Left ventricle myocardium inferior (tissue), 1 donor: ENCODE measurements around the gene AFAP1. TPM values are rescaled to one million over a fixed set of nuclear protein-coding genes. Genes with fewer than 3 reads are reported as not detected.

ENCODE experiments used
- DNase-seq: peaks from one replicate; pipeline ENCODE4 v3.0.0-alpha.2; 2020
- H3K27ac ChIP-seq: fragments of 200-600 bp; replicated peaks from 2 replicates; pipeline ENCODE4 v1.8.0; 2021
- H3K27me3 ChIP-seq: fragments of 200-600 bp; 2 replicates; pipeline ENCODE4 v1.8.0; 2021; ENCODE audit warnings: low read depth
- H3K36me3 ChIP-seq: fragments of 200-600 bp; 2 replicates; pipeline ENCODE4 v1.8.0; 2021
- H3K4me1 ChIP-seq: fragments of 200-600 bp; 2 replicates; pipeline ENCODE4 v1.8.0; 2021
- H3K4me3 ChIP-seq: fragments of 200-600 bp; 2 replicates; pipeline ENCODE4 v1.8.0; 2021; ENCODE audit warnings: mild to moderate bottlenecking, moderate library complexity
- H3K9me3 ChIP-seq: fragments of 200-600 bp; replicated peaks from 2 replicates; pipeline ENCODE4 v1.8.0; 2021
- intact Hi-C: fragments of 100-400 bp; cut with micrococcal nuclease; formaldehyde crosslinking; loops from one replicate; pipeline ENCODE4 v1.11.0; 2022
- total RNA-seq: library from RNA; stranded (reverse); fragmentation: NEBNext Ultra II Directional; extraction: Animal tissue kit (Norgen Biotek cat#: 25700); gene quantifications from one replicate; pipeline ENCODE4 v1.2.1, GENCODE V29; 2021
- TF ChIP-seq, protein P1 (sequence below): fragments of 200-600 bp; IDR thresholded peaks from 2 replicates; pipeline ENCODE4 v1.8.0; 2021; ENCODE audit warnings: antibody characterized with exemption, mild to moderate bottlenecking, borderline replicate concordance
- donor health status: DM: no; HTN: yes; CAD: no; lungs with severe emphysema.

Gene AFAP1
- total RNA-seq, 1 donor from 2014 or later, result 6.8 TPM

DNA sequence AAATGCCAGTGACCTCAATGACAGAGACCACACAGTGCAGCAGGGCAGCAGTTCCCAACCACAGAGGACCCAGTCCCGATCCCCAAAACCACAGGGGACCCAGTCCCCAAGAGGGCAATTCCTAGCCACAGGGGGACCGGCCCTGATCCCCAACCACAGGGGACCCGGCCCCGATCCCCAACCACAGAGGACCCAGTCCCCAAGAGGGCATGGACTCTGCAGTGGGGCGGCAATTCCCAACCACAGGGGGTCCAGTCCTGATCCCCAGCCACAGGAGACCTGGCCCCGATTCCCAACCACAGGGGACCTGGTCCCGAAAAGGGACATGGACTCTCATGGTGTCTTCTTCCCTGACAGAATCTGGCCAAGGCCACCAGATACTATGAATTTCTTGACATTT lies 136.3 kb downstream of the AFAP1 start:
- Histone ChIP-seq H3K36me3 (peaks cover 16% of the 10 kb centered on the region), H3K4me1 (peaks cover 44% of the 10 kb centered on the region), H3K9me3 (no peaks in the 10 kb centered on the region), H3K27ac (no peak overlapping the region), H3K27me3 (no peaks in the 10 kb centered on the region), H3K4me3 (no peak overlapping the region)
- DNase-seq, result no peak
- TF ChIP-seq, protein P1, sequence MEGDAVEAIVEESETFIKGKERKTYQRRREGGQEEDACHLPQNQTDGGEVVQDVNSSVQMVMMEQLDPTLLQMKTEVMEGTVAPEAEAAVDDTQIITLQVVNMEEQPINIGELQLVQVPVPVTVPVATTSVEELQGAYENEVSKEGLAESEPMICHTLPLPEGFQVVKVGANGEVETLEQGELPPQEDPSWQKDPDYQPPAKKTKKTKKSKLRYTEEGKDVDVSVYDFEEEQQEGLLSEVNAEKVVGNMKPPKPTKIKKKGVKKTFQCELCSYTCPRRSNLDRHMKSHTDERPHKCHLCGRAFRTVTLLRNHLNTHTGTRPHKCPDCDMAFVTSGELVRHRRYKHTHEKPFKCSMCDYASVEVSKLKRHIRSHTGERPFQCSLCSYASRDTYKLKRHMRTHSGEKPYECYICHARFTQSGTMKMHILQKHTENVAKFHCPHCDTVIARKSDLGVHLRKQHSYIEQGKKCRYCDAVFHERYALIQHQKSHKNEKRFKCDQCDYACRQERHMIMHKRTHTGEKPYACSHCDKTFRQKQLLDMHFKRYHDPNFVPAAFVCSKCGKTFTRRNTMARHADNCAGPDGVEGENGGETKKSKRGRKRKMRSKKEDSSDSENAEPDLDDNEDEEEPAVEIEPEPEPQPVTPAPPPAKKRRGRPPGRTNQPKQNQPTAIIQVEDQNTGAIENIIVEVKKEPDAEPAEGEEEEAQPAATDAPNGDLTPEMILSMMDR, result no peak
- intact Hi-C loops, result loop anchor here (2.0 to 5.0 kb wide), 2 partner anchors 41 to 183 kb away; no protein-coding TSS in a partner anchor

DNA sequence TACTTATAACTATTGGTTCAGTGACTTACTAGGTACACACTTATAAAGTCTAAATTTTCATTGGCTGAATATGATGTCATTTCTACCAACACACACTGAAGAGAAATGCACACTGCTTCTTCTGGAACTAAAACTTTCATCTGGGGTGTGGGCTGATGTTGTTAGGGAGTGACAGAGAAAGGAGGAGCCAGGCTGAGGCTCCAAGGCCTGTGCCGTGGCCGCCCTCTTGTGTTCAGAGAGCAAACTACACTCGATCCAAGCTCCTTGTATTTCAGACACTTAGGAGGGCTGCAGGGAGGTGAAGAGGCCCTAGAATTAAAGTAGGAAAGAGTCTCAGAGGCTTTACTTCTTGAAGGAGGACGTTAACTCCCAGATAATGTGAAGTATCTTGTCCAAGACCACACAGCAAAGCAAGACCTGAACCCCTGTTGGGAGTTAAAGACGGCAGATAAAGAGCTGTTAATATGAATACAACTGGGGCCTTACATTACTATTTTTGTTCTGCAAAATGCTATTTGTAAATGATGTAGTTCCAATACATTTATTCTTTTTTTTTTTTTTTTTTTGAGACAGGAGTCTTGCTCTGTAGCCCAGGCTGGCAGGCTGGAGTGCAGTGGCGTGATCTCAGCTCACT lies 137.5 kb downstream of the AFAP1 start:
- Histone ChIP-seq H3K36me3 (peaks cover 22% of the 10 kb centered on the region), H3K27ac (no peak overlapping the region), H3K9me3 (no peaks in the 10 kb centered on the region), H3K4me1 (peaks cover 34% of the 10 kb centered on the region), H3K27me3 (no peaks in the 10 kb centered on the region), H3K4me3 (no peak overlapping the region)
- DNase-seq, result peak; percentile 75
- TF ChIP-seq, protein P1, result peak; percentile 94
- intact Hi-C loops, result loop anchor here (2.0 to 5.0 kb wide), 2 partner anchors 40 to 185 kb away; no protein-coding TSS in a partner anchor

DNA sequence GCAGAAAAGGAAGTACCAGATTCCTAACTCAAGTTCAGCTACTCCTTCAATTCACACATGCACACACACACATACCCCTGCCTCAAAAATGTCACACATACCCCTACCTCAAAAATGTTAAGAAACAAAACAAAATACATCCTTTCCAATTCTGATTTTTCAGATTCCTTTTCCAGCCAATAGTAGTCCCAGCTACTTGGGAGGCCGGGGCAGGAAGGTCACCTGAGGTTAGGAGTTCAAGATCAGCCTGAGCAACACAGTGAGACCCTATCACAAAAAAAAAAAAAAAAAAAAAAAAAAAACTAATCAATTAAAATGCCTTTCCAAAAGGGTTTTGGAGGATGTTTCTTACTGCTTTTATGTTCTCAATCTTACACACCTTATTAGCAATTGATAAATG lies 138.0 kb downstream of the AFAP1 start:
- Histone ChIP-seq H3K4me3 (no peak overlapping the region), H3K9me3 (no peaks in the 10 kb centered on the region), H3K27me3 (no peaks in the 10 kb centered on the region), H3K36me3 (peaks cover 23% of the 10 kb centered on the region), H3K4me1 (peaks cover 28% of the 10 kb centered on the region), H3K27ac (no peak overlapping the region)
- intact Hi-C loops, result loop anchor here (2.0 to 5.0 kb wide), 2 partner anchors 39 to 185 kb away; no protein-coding TSS in a partner anchor
- TF ChIP-seq, protein P1, result no peak
- no peak for DNase-seq

DNA sequence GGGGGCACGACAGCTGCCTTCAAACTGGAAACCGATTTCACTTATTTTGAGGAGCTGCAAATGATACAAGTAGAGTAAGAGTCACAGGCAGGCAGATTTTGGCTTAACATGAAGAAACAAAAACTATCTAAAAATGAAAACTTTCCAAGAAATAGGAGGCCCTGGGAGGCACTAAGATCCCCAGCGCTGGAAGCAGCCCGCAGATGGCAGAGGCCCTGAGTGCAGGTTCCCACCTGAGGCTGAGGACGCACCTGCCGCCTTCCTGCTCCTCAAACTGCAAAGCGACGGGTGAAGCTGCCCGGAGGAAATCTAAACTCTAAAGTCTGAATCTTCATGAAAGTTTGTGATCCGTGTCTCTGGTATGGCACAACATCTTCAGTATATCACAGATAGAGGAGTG lies 138.7 kb downstream of the AFAP1 start:
- H3K27ac ChIP-seq, result no peak overlapping the region
- no peak overlapping the region for H3K4me3 ChIP-seq
- peaks cover 25% of the 10 kb centered on the region for H3K36me3 ChIP-seq
- no peak for DNase-seq
- intact Hi-C loops, result loop anchor here (5.0 kb wide), 1 partner anchor 39 kb away; no protein-coding TSS in a partner anchor
- TF ChIP-seq, protein P1, result no peak
- H3K9me3 ChIP-seq, result no peaks in the 10 kb centered on the region
- no peaks in the 10 kb centered on the region for H3K27me3 ChIP-seq
- H3K4me1 ChIP-seq, result peaks cover 22% of the 10 kb centered on the region

DNA sequence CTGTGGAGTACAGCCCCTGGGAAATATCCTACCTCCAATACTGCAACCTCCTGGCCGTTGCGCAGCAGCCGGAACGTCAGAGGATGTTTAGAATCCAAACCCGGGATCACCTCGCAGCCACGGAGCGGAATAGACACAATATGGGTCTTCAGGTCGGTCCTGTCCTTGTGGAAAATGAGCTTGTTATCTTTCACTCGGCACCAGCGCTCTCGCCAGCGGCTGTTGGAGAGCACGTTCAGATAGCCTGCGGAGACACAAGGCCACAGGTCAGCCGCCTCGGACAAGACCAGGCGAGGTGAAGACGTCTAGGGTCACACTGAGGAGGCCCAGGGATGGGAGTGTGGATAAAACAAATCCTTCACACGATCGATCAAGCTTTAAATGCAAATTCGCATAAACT lies 139.3 kb downstream of the AFAP1 start:
- no peak for DNase-seq
- TF ChIP-seq, protein P1, result no peak
- Histone ChIP-seq H3K27me3 (no peaks in the 10 kb centered on the region), H3K9me3 (no peaks in the 10 kb centered on the region), H3K36me3 (peaks cover 28% of the 10 kb centered on the region), H3K4me1 (peaks cover 16% of the 10 kb centered on the region), H3K27ac (no peak overlapping the region), H3K4me3 (no peak overlapping the region)
- intact Hi-C loops, result loop anchor here (5.0 kb wide), 1 partner anchor 38 kb away; no protein-coding TSS in a partner anchor
